Astrocyte (in vitro differentiated cells and primary cell): ENCODE measurements around the gene AK9.

ENCODE experiments used
- EZH2 ChIP-seq: IDR thresholded peaks from 2 replicates; pipeline ENCODE4 v1.6.1; 2012; ENCODE audit warnings: mild to moderate bottlenecking, low read length, inconsistent platforms; ENCODE audit not compliant: insufficient read depth
- TF ChIP-seq, protein P1 (sequence below): IDR thresholded peaks from 2 replicates; pipeline ENCODE4 v1.5.1; 2011; ENCODE audit warnings: low read depth, mild to moderate bottlenecking, inconsistent platforms, low read length, moderate library complexity; ENCODE audit not compliant: insufficient read depth

DNA sequence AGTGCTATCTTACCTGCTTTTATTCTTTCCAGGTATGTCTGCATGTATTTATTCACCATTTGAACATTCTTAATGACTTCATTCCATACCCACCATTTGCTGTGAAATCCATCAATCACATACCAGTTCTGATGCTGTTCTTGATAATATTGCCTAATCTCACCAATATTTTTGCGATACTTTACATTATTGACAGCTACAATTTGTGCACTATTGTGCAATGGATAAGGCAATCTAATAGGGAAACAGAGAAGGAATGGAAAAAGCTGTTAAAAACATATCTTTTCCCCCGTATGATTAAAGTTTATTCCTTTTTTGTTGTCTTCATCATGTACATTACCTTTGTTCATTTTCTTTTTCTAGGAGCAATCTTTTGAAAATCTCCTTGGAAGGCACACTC is 184.7 kb downstream of the AK9 start:
- TF ChIP-seq, protein P1, sequence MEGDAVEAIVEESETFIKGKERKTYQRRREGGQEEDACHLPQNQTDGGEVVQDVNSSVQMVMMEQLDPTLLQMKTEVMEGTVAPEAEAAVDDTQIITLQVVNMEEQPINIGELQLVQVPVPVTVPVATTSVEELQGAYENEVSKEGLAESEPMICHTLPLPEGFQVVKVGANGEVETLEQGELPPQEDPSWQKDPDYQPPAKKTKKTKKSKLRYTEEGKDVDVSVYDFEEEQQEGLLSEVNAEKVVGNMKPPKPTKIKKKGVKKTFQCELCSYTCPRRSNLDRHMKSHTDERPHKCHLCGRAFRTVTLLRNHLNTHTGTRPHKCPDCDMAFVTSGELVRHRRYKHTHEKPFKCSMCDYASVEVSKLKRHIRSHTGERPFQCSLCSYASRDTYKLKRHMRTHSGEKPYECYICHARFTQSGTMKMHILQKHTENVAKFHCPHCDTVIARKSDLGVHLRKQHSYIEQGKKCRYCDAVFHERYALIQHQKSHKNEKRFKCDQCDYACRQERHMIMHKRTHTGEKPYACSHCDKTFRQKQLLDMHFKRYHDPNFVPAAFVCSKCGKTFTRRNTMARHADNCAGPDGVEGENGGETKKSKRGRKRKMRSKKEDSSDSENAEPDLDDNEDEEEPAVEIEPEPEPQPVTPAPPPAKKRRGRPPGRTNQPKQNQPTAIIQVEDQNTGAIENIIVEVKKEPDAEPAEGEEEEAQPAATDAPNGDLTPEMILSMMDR, result no peak
- no peak for TF ChIP-seq EZH2
